ENCODE results near the gene AQP1.

DNA sequence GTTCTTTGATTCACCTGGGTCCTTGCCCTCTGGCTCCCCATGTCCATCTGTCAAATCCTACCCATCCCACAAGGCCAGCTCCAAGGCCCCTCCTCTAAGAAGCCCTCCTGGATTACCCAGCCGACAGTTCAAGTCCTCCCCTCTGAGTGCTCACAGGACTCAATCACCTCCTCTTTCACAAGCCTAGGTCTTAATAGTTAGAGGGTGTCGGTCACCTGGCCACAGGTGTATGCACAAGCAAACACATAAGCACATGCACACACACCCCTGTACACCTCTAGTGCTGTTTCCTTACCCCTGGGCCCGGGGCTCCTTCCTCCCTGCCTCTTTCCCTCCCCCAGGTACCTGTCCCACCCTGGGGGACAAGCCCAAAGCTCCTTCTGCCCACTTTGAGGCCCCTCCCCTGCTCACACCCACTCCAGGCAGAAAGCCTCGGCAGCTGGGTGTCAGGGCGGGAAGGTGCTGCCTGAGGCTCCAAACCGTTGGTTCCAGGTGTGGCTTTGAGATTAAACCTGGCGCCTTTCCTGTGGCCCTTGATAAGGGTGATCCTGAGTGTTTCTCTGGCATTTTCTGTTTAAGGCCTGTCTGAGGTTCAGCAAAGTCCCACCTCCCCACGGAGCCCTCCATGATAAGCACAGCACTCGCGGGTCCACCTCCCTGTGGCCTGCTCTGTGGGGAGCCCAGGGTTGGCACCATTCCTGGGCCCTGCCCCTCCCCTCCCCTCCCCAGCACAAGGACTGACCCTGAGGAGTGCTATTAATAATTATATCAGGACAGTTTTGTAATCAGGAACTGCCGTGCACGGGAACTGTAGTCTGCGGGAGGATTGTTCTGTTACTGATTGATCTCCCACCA, 14.6 kb upstream of the AQP1 start:
- TF ChIP-seq, protein P1, sequence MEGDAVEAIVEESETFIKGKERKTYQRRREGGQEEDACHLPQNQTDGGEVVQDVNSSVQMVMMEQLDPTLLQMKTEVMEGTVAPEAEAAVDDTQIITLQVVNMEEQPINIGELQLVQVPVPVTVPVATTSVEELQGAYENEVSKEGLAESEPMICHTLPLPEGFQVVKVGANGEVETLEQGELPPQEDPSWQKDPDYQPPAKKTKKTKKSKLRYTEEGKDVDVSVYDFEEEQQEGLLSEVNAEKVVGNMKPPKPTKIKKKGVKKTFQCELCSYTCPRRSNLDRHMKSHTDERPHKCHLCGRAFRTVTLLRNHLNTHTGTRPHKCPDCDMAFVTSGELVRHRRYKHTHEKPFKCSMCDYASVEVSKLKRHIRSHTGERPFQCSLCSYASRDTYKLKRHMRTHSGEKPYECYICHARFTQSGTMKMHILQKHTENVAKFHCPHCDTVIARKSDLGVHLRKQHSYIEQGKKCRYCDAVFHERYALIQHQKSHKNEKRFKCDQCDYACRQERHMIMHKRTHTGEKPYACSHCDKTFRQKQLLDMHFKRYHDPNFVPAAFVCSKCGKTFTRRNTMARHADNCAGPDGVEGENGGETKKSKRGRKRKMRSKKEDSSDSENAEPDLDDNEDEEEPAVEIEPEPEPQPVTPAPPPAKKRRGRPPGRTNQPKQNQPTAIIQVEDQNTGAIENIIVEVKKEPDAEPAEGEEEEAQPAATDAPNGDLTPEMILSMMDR (IDR thresholded peaks at IDR 0.05) = no peak
- no peak for TF ChIP-seq POLR2A (IDR thresholded peaks at IDR 0.05)

Data from thyroid gland (tissue), 4 donors.